ENCODE results near the gene COPZ1.

DNA sequence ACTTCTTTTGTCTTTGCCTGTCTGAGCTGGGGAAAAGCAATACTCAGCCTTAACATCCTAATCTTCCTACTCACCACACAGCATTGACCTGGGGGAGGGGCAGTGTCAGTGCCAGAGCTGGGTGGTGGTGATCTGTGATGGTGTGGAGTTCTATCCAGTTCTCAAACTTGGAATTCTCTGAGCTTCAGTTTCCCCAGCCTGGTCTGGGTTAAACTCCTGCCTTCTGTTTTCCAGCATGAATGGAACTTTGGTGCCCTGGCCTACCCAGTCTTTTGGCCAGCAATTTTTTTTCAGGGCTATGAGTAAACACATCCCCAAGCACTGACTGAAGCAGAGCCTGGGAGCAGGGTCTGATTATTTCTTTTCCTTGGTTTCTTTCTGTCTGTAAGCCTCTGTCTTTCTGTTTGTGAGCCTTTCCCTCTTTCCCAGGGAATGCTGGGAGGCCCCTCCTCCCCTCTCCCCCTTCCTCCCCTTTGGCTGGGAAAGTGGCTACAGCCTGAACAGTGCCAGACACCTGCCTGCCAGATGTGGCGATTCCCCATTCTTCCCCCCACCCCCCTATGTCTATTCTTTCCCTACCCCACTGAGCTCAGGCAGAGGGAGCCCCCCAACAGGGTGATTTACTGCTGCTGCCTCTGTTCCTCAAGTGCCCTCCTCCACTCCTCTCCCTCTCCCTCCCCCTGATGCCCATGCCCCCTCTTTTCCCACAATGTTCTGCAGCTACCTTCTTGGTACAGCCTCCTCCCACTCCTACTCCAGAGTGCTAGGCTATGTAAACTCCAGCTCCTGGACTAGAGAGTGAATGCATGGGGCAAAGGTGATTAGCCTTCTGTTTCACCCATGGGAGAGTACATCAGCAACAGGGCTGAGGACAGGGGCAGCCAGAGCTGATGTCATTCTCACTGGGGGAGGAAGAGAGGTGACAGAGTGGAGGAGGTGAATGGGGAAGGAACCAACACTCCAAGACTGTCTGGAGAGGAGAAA is 28.3 kb downstream of the COPZ1 start:
- TF ChIP-seq SLC30A9 (CRISPR knock-in tag; IDR thresholded peaks at IDR 0.05) (no peak), POLR2A (conservative IDR thresholded peaks at IDR 0.05) (no peak), EP300 (IDR thresholded peaks at IDR 0.05; ENCODE audit: low read length) (no peak), RFX5 (IDR thresholded peaks at IDR 0.05; ENCODE audit: low read depth, low read length) (no peak), SRSF9 (IDR thresholded peaks at IDR 0.05; ENCODE audit: borderline replicate concordance, low read depth, low read length) (no peak), POLR2AphosphoS5 (IDR thresholded peaks at IDR 0.05; ENCODE audit: control insufficient read depth, insufficient read depth, low read depth, low read length) (no peak)
- TF ChIP-seq, protein P1, sequence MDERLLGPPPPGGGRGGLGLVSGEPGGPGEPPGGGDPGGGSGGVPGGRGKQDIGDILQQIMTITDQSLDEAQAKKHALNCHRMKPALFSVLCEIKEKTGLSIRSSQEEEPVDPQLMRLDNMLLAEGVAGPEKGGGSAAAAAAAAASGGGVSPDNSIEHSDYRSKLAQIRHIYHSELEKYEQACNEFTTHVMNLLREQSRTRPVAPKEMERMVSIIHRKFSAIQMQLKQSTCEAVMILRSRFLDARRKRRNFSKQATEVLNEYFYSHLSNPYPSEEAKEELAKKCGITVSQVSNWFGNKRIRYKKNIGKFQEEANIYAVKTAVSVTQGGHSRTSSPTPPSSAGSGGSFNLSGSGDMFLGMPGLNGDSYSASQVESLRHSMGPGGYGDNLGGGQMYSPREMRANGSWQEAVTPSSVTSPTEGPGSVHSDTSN (CRISPR knock-in tag; IDR thresholded peaks at IDR 0.05; ENCODE audit: low read depth): no peak
- TF ChIP-seq, protein P1 (tag; conservative IDR thresholded peaks at IDR 0.05; ENCODE audit: low read depth): no peak
- TF ChIP-seq, protein P2, sequence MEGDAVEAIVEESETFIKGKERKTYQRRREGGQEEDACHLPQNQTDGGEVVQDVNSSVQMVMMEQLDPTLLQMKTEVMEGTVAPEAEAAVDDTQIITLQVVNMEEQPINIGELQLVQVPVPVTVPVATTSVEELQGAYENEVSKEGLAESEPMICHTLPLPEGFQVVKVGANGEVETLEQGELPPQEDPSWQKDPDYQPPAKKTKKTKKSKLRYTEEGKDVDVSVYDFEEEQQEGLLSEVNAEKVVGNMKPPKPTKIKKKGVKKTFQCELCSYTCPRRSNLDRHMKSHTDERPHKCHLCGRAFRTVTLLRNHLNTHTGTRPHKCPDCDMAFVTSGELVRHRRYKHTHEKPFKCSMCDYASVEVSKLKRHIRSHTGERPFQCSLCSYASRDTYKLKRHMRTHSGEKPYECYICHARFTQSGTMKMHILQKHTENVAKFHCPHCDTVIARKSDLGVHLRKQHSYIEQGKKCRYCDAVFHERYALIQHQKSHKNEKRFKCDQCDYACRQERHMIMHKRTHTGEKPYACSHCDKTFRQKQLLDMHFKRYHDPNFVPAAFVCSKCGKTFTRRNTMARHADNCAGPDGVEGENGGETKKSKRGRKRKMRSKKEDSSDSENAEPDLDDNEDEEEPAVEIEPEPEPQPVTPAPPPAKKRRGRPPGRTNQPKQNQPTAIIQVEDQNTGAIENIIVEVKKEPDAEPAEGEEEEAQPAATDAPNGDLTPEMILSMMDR (IDR thresholded peaks at IDR 0.05 in 2 of 3, conservative IDR thresholded peaks at IDR 0.05 in 1 of 3; ENCODE audit: insufficient read depth in 2 of 3, low read depth in 1 of 3, low read length in 3 of 3): no peak
